AG04450 (cell line): Measurements from ENCODE around the gene HK2. TPM values are rescaled to one million over a fixed set of nuclear protein-coding genes. Genes with fewer than 3 reads are reported as not detected.
A peak's percentile ranks its signal among the peaks of the same experiment; 100 is the strongest.
"Not testable (repeated sequence)": the region's sequence is repeated elsewhere in the genome, so short reads cannot be mapped to it uniquely, and the experiment has no call there.

Source experiments
- CTCF ChIA-PET: fragments of 300-600, 350-600 bp; formaldehyde crosslinking; extraction: SDS; loops from one replicate; lab custom pipeline; 2022; ENCODE audit warnings: antibody characterized with exemption, inconsistent platforms; lab: Charles Lee
- POLR2A ChIA-PET: fragments of 350-600 bp; formaldehyde crosslinking; extraction: SDS; loops from one replicate; lab custom pipeline; 2021; ENCODE audit warnings: antibody characterized with exemption, inconsistent platforms; lab: Yijun Ruan, JAX
- DNase-seq: peaks from one replicate; pipeline ENCODE4 v3.0.0-alpha.2; 2011; ENCODE audit warnings: low read depth, low spot score
- H3K27ac ChIP-seq: one replicate; pipeline ENCODE4 v1.5.1; 2012; ENCODE audit warnings: low read depth, low read length, control low read depth
- H3K27me3 ChIP-seq: one replicate; pipeline ENCODE4 v1.6.0; 2012; ENCODE audit warnings: low read length; ENCODE audit not compliant: control insufficient read depth, insufficient read depth
- H3K4me3 ChIP-seq: 2 replicates; pipeline ENCODE4 v1.5.1; 2011; ENCODE audit warnings: mild to moderate bottlenecking, low read depth, low read length, control low read depth
- H3K9me3 ChIP-seq: 2 replicates; pipeline ENCODE4 v1.5.1; 2012; ENCODE audit warnings: low read length; ENCODE audit not compliant: control insufficient read depth, insufficient read depth
- polyA plus RNA-seq: library from polyadenylated mRNA; depleted of rRNA; stranded (reverse); fragments of >200 nt; gene quantifications from 2 replicates; pipeline ENCODE4 v1.2.3, GENCODE V29; 2011
- TF ChIP-seq, protein P1 (sequence below): IDR thresholded peaks from 2 replicates; pipeline ENCODE4 v1.5.1; 2011; ENCODE audit warnings: low read depth, low read length, control low read depth, inconsistent platforms

HK2 gene
- polyA plus RNA-seq, 1 experiment = 12.5 TPM

DNA sequence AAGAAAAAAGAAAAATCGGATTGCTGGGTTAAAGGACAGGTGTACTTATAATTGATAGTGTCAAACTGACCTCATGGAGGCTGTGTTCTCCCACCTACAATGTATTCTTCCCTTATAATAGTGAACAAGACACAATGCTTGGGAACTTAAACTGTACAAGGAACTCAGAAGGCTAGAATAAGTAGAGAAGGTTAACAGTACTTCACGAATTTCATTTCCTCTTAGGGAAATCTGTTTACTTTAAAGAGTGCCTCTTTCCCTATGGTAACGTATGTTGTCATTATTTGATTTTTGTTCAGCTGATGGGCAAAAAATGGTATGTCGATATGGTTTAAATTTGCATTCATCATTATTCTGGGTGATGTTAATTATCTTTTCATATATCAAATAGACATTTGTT lies 9.2 kb upstream of the HK2 start:
- CTCF ChIA-PET = interaction anchor here (1.2 to 3.1 kb wide), 2 partner anchors 52 to 110 kb away, joined by 4 to 8 read pairs; no protein-coding TSS in a partner anchor
- POLR2A ChIA-PET = interaction anchor here (1.2 kb wide), 1 partner anchor 10 kb away, joined by 4 read pairs; no protein-coding TSS in a partner anchor
- Histone ChIP-seq H3K9me3 (no peaks in the 10 kb centered on the region), H3K4me3 (no peak overlapping the region), H3K27me3 (peaks cover 8% of the 10 kb centered on the region), H3K27ac (no peak overlapping the region)
- TF ChIP-seq, protein P1, sequence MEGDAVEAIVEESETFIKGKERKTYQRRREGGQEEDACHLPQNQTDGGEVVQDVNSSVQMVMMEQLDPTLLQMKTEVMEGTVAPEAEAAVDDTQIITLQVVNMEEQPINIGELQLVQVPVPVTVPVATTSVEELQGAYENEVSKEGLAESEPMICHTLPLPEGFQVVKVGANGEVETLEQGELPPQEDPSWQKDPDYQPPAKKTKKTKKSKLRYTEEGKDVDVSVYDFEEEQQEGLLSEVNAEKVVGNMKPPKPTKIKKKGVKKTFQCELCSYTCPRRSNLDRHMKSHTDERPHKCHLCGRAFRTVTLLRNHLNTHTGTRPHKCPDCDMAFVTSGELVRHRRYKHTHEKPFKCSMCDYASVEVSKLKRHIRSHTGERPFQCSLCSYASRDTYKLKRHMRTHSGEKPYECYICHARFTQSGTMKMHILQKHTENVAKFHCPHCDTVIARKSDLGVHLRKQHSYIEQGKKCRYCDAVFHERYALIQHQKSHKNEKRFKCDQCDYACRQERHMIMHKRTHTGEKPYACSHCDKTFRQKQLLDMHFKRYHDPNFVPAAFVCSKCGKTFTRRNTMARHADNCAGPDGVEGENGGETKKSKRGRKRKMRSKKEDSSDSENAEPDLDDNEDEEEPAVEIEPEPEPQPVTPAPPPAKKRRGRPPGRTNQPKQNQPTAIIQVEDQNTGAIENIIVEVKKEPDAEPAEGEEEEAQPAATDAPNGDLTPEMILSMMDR = no peak
- DNase-seq = no peak

DNA sequence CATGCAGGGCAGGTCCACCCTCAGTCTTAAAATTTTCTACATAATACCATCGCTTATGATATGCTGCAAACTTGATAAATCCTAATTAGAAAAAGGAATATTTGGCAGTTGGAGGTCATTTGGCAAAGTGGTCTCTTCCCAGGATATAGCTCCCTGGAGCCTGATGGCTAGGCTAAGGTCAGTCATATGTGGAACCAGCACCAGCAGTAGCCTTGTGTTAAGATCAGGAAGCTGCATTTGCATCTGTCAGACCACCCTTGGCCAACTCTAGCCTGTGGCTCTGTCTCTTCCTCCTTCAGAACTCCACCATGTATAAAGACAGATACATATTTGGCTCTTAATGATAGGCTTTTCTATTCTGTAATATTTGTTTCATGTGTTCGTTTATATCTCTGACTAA lies 5.4 kb upstream of the HK2 start:
- Histone ChIP-seq H3K9me3 (no peaks in the 10 kb centered on the region), H3K27ac (no peak overlapping the region), H3K27me3 (peaks cover 8% of the 10 kb centered on the region), H3K4me3 (no peak overlapping the region)
- TF ChIP-seq, protein P1 = no peak
- CTCF ChIA-PET = no interaction called here
- POLR2A ChIA-PET = no interaction called here
- DNase-seq = no peak

DNA sequence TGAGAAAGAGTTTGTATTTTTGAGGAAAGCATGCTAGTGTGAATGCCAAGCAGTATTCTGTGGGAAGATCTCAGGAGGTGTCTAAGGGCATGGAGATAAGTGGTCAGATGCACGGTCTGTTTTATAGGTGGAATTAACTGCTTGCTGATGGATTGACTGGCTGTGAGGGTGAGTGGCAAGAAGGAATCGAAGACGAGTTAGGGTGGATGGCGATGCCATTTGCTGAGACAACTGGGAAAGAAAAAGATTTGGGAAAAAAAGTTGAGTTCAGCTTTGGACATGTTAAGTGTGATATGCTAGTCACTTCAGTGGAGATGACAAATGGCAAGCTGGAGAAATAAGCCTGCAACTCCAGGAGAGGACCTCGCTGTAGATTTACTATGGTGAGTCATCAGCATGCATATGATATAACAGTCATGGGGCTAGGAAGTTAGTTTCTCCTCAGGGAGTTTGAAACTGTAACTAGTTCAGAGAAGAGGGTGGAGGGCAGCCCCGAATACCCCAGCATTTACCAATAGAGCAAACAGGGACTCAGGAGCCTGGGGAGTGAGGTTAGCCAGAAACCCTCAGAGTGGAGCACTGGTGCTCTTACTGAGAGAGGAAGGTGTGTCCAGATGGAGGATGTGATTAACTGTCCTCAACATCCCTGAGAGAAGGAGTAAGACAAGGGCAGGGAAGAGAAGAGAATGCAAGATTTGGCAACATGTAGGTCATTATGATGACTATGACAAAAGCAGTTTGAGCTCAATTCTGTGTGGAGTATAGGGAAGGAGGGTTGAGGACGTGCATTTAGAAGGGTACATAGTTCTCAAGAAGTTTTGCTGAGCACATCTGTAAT lies 2.0 kb upstream of the HK2 start:
- H3K4me3 ChIP-seq = no peak overlapping the region
- ChIA-PET CTCF (interaction anchor here (1.3 to 1.8 kb wide), 2 partner anchors 45 to 144 kb away, joined by 3 to 5 read pairs; no protein-coding TSS in a partner anchor), POLR2A (no interaction called here)
- H3K27me3 ChIP-seq = peaks cover 8% of the 10 kb centered on the region
- no peaks in the 10 kb centered on the region for H3K9me3 ChIP-seq
- H3K27ac ChIP-seq = peak overlapping the region; percentile 21
- TF ChIP-seq, protein P1 = no peak
- no peak for DNase-seq

DNA sequence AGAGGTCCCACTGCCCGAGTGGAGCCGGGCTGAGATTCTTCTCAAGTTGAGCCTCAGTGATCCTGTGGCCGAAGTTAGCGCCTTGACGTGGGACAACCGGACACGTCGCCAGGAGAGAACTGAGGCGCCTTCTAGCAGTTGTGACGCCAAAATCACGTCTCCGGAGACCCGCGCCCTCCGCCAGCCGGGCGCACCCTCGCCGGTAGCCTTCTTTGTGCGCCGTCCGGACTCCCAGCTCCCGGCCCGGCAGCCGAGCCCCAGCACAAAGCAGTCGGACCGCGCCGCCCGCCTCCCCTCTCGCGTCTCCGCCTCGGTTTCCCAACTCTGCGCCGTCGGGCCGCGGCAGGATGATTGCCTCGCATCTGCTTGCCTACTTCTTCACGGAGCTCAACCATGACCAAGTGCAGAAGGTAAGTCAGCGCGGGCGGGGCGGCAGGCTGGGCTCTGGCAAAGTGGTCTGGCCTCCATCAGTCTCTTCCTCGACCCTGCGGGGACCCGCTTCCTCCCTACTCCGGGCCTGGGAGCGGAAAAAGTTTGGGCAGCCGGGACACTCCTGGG lies 386 bp downstream of the HK2 start:
- DNase-seq, H3K9me3 ChIP-seq, CTCF ChIA-PET, H3K27me3 ChIP-seq: not testable (repeated sequence)
- Histone ChIP-seq H3K4me3 (peak overlapping the region; percentile 77), H3K27ac (peak overlapping the region; percentile 65)
- POLR2A ChIA-PET = interaction anchor here (1.0 to 1.1 kb wide), 2 partner anchors 10 to 41 kb away, joined by 4 to 5 read pairs; no protein-coding TSS in a partner anchor

GRCh38 chr2:74834792-74835755 lies 1.1 kb downstream of the HK2 start:
- Histone ChIP-seq H3K27me3 (no peaks in the 10 kb centered on the region), H3K27ac (peak overlapping the region; percentile 65), H3K4me3 (peak overlapping the region; percentile 77), H3K9me3 (no peaks in the 10 kb centered on the region)
- POLR2A ChIA-PET = interaction anchor here (0.6 to 1.1 kb wide), 5 partner anchors 10 to 635 kb away, joined by 3 to 5 read pairs (median 4); no protein-coding TSS in a partner anchor
- CTCF ChIA-PET = interaction anchor here (0.6 to 4.6 kb wide), 9 partner anchors 9 to 207 kb away, joined by 3 to 31 read pairs (median 5); no protein-coding TSS in a partner anchor
- no peak for DNase-seq
- TF ChIP-seq, protein P1 = no peak
